B cell (primary cell): ENCODE results near the gene INO80C. TPM values are rescaled to one million over a fixed set of nuclear protein-coding genes. Genes with fewer than 3 reads are reported as not detected.
"Not testable (repeated sequence)": the region's sequence is repeated elsewhere in the genome, so short reads cannot be mapped to it uniquely, and the experiment has no call there.

Experiments
- ATAC-seq: fragments of 200-7000 bp; cut with Tn5 transposase; one replicate; pipeline ENCODE4 v1.10.0; 2021; ENCODE audit warnings: low read depth, mild to moderate bottlenecking, moderate number of reproducible peaks, moderate library complexity
- CTCF ChIA-PET: fragments of 350-600 bp; sonication (Branson Sonifier 250); formaldehyde crosslinking; loops from one replicate; lab custom pipeline; 2021; ENCODE audit warnings: antibody characterized with exemption, inconsistent platforms; lab: Charles Lee
- POLR2A ChIA-PET: fragments of 350-600 bp; sonication (Branson Sonifier 250); formaldehyde crosslinking; loops from one replicate; lab custom pipeline; 2021; ENCODE audit warnings: antibody characterized with exemption; lab: Charles Lee
- DNase-seq: peaks from one replicate; pipeline ENCODE4 v3.0.0; 2013
- H2AFZ ChIP-seq: 2 replicates; pipeline ENCODE4 v1.6.1; 2012; ENCODE audit warnings: mild to moderate bottlenecking, low read depth, low read length; ENCODE audit not compliant: insufficient read depth, poor library complexity, severe bottlenecking
- H3K27ac ChIP-seq, 2 donors: 1 replicate in 1 of 2; 2 replicates in 1 of 2; pipeline ENCODE4 v1.5.1; 2012 to 2013; ENCODE audit warnings: low read length in 2 of 2, mild to moderate bottlenecking in 2 of 2, moderate library complexity in 1 of 2
- H3K27me3 ChIP-seq, 4 experiments: fragments of 200-600 bp in 1 of 4; sonication (generic) in 1 of 4; replicated peaks in 1 of 4; 1 replicate in 2 of 4; 2 replicates in 2 of 4; pipeline versions ENCODE4 v1.6.1 to v1.7.0; 2013 to 2016; ENCODE audit warnings: low read length in 3 of 4, mild to moderate bottlenecking in 2 of 4, mixed read lengths in 1 of 4, moderate library complexity in 1 of 4; ENCODE audit not compliant: insufficient read depth in 4 of 4, control insufficient read depth in 3 of 4; ENCODE audit errors: control extremely low read depth in 1 of 4
- H3K36me3 ChIP-seq, 2 experiments: replicated peaks in 1 of 2; 1 replicate in 1 of 2; 2 replicates in 1 of 2; pipeline versions ENCODE4 v1.6.1 to v1.7.1; 2013; ENCODE audit warnings: low read length in 1 of 2; ENCODE audit not compliant: insufficient read depth in 2 of 2, control insufficient read depth in 1 of 2; ENCODE audit errors: control extremely low read depth in 1 of 2, extremely low read depth in 1 of 2
- H3K4me1 ChIP-seq, 2 donors: fragments of 200-600 bp in 1 of 2; sonication (generic) in 1 of 2; 1 replicate in 1 of 2; 2 replicates in 1 of 2; pipeline versions ENCODE4 v1.5.1 to v1.6.1; 2013 to 2017; ENCODE audit warnings: low read length in 2 of 2; ENCODE audit not compliant: control insufficient read depth in 2 of 2, insufficient read depth in 2 of 2
- H3K4me2 ChIP-seq: replicated peaks from 2 replicates; pipeline ENCODE3; 2012; ENCODE audit warnings: mild to moderate bottlenecking, low read depth, low read length; ENCODE audit not compliant: poor library complexity, severe bottlenecking
- H3K4me3 ChIP-seq, 5 experiments: fragments of 200-600 bp in 1 of 5; sonication (generic) in 1 of 5; 1 replicate in 3 of 5; 2 replicates in 2 of 5; pipeline versions ENCODE4 v1.5.1 to v1.7.0; 2011 to 2016; ENCODE audit warnings: low read length in 4 of 5, mild to moderate bottlenecking in 4 of 5, low read depth in 2 of 5, control low read depth in 1 of 5, moderate library complexity in 1 of 5; ENCODE audit not compliant: insufficient read depth in 1 of 5; ENCODE audit errors: control extremely low read depth in 1 of 5, extremely low read depth in 1 of 5
- H3K79me2 ChIP-seq: fragments of 200-600 bp; sonication (generic); one replicate; pipeline ENCODE4 v1.6.0; 2016; ENCODE audit warnings: low read length; ENCODE audit not compliant: control insufficient read depth, insufficient read depth
- H3K9ac ChIP-seq: fragments of 200-600 bp; sonication (generic); 2 replicates; pipeline ENCODE4 v1.6.1; 2017; ENCODE audit warnings: mild to moderate bottlenecking, low read length, moderate library complexity
- H3K9me3 ChIP-seq, 3 donors: one replicate each; pipeline versions ENCODE4 v1.6.1 to v1.7.1; 2013; ENCODE audit warnings: low read length in 2 of 3; ENCODE audit not compliant: control insufficient read depth in 2 of 3, insufficient read depth in 1 of 3; ENCODE audit errors: control extremely low read depth in 1 of 3
- H4K20me1 ChIP-seq: 2 replicates; pipeline ENCODE4 v1.6.0; 2012; ENCODE audit warnings: mild to moderate bottlenecking, low read length; ENCODE audit not compliant: insufficient read depth, control insufficient read depth, poor library complexity, severe bottlenecking
- H3K27ac Mint-ChIP-seq: one replicate; pipeline ENCODE4 v1.8.0; 2021; ENCODE audit warnings: mixed read lengths
- H3K27me3 Mint-ChIP-seq: one replicate; pipeline ENCODE4 v1.8.0; 2021; ENCODE audit warnings: mixed read lengths
- H3K4me1 Mint-ChIP-seq: one replicate; pipeline ENCODE4 v1.8.0; 2021; ENCODE audit warnings: mixed read lengths
- H3K4me3 Mint-ChIP-seq: one replicate; pipeline ENCODE4 v1.8.0; 2021; ENCODE audit warnings: mixed read lengths
- H3K9me3 Mint-ChIP-seq: one replicate; pipeline ENCODE4 v1.8.0; 2022; ENCODE audit warnings: mixed read lengths; ENCODE audit not compliant: insufficient read depth
- CTCF ChIP-seq: fragments of 200-600 bp; IDR thresholded peaks from one replicate; pipeline ENCODE4 v1.8.0; 2022; ENCODE audit warnings: antibody characterized with exemption, mild to moderate bottlenecking
- EZH2 ChIP-seq: IDR thresholded peaks from 2 replicates; pipeline ENCODE4 v1.6.1; 2012; ENCODE audit warnings: borderline replicate concordance, low read depth, mild to moderate bottlenecking, moderate library complexity, low read length; ENCODE audit not compliant: insufficient read depth, poor library complexity, severe bottlenecking
- WGBS: methylation state at CpG from one replicate; pipeline ENCODE4 v1.1.5; 2013; ENCODE audit warnings: missing lambda C conversion rate; ENCODE audit not compliant: insufficient coverage; 5-methylcytosine and 5-hydroxymethylcytosine counted together
- intact Hi-C: fragments of 100-400 bp; cut with micrococcal nuclease; formaldehyde crosslinking; loops from one replicate; pipeline ENCODE4 v1.10.0; 2022
- polyA plus RNA-seq: library from polyadenylated mRNA; depleted of rRNA; stranded (reverse); fragments of >200 nt; gene quantifications from 2 replicates; pipeline ENCODE4 v1.2.3, GENCODE V29; 2012
- total RNA-seq, 2 donors: library from RNA; stranded (reverse); fragments of 120-200 nt in 1 of 2; gene quantifications; 1 replicate in 1 of 2; 2 replicates in 1 of 2; pipeline versions ENCODE4 v1.2.3 to v1.2.4, GENCODE V29; 2013 to 2022

INO80C gene
- total and polyA plus RNA-seq, 2 donors (not counting 1 experiment from before 2014, with no cell fraction given): 18.2 to 37.9 TPM

GRCh38 chr18:35455926-35456763, 41.6 kb downstream of the INO80C start:
- ChIA-PET CTCF (no interaction called here), POLR2A (no interaction called here)
- Mint-ChIP-seq H3K27me3 (no peaks in the 10 kb centered on the region), H3K27ac (no peak overlapping the region), H3K4me3 (no peak overlapping the region), H3K9me3 (no peaks in the 10 kb centered on the region), H3K4me1 (peaks cover 6% of the 10 kb centered on the region)
- Histone ChIP-seq H3K4me3 (no peak overlapping the region), H3K79me2 (no peaks in the 10 kb centered on the region), H2AFZ (no peak overlapping the region), H3K9ac (no peak overlapping the region), H3K27me3 (no peaks in the 10 kb centered on the region), H3K4me2 (no peak overlapping the region), H3K27ac (no peak overlapping the region), H4K20me1 (no peaks in the 10 kb centered on the region), H3K36me3 (no peaks in the 10 kb centered on the region), H3K9me3 (peaks cover 0 to 1% (median 0%) of the 10 kb centered on the region in 3 donors), H3K4me1 (no peaks in the 10 kb centered on the region)
- TF ChIP-seq CTCF: no peak
- no peak for TF ChIP-seq EZH2
- intact Hi-C loops: no loop called here
- 97% methylated on average over 8 of the region's 10 CpGs for WGBS
- DNase-seq (no peak), ATAC-seq (no peak)

GRCh38 chr18:35454803-35455202, 43.0 kb downstream of the INO80C start:
- Histone ChIP-seq H4K20me1 (no peaks in the 10 kb centered on the region), H3K36me3 (no peaks in the 10 kb centered on the region), H3K4me1 (no peaks in the 10 kb centered on the region), H3K4me3 (no peak overlapping the region), H3K4me2 (no peak overlapping the region), H2AFZ (no peak overlapping the region), H3K79me2 (no peaks in the 10 kb centered on the region), H3K27ac (no peak overlapping the region), H3K27me3 (no peaks in the 10 kb centered on the region), H3K9ac (no peak overlapping the region), H3K9me3 (peaks cover 0 to 1% (median 0%) of the 10 kb centered on the region in 3 donors)
- ChIA-PET CTCF (no interaction called here), POLR2A (no interaction called here)
- no peak overlapping the region for H3K27ac Mint-ChIP-seq
- no peaks in the 10 kb centered on the region for H3K9me3 Mint-ChIP-seq
- H3K27me3 Mint-ChIP-seq: no peaks in the 10 kb centered on the region
- TF ChIP-seq EZH2 (no peak), CTCF (no peak)
- H3K4me1 Mint-ChIP-seq: peaks cover 6% of the 10 kb centered on the region
- H3K4me3 Mint-ChIP-seq: no peak overlapping the region
- intact Hi-C loops: no loop called here
- no peak for DNase-seq
- ATAC-seq: no peak

GRCh38 chr18:35453065-35453464, 44.7 kb downstream of the INO80C start:
- H3K4me3 Mint-ChIP-seq: not testable (repeated sequence)

More at GRCh38 chr18:35453065-35453464, 44.7 kb downstream of the INO80C start:
- H3K27ac Mint-ChIP-seq, H3K27me3 ChIP-seq, H3K9me3 Mint-ChIP-seq, DNase-seq, H2AFZ ChIP-seq, H3K4me2 ChIP-seq, intact Hi-C loops, H3K9me3 ChIP-seq, H3K27ac ChIP-seq, H4K20me1 ChIP-seq, POLR2A ChIA-PET, H3K9ac ChIP-seq, ATAC-seq, H3K4me1 ChIP-seq, CTCF ChIA-PET, H3K79me2 ChIP-seq, H3K4me3 ChIP-seq, H3K36me3 ChIP-seq, H3K27me3 Mint-ChIP-seq, H3K4me1 Mint-ChIP-seq: not testable (repeated sequence)
- WGBS: 100% methylated on average over 3 of the region's 4 CpGs
